GM21381 (cell line): ENCODE measurements around the gene FOXA2.

Source experiments
- ATAC-seq: cut with Tn5 transposase; IDR thresholded peaks from one replicate; pipeline ENCODE4 v1.9.1; 2021; ENCODE audit warnings: mild to moderate bottlenecking, moderate library complexity; ENCODE audit not compliant: unreplicated experiment

The FOXA2 gene

GRCh38 chr20:22584922-22585785 lies 782 bp upstream of the FOXA2 start:
- ATAC-seq = no peak

DNA sequence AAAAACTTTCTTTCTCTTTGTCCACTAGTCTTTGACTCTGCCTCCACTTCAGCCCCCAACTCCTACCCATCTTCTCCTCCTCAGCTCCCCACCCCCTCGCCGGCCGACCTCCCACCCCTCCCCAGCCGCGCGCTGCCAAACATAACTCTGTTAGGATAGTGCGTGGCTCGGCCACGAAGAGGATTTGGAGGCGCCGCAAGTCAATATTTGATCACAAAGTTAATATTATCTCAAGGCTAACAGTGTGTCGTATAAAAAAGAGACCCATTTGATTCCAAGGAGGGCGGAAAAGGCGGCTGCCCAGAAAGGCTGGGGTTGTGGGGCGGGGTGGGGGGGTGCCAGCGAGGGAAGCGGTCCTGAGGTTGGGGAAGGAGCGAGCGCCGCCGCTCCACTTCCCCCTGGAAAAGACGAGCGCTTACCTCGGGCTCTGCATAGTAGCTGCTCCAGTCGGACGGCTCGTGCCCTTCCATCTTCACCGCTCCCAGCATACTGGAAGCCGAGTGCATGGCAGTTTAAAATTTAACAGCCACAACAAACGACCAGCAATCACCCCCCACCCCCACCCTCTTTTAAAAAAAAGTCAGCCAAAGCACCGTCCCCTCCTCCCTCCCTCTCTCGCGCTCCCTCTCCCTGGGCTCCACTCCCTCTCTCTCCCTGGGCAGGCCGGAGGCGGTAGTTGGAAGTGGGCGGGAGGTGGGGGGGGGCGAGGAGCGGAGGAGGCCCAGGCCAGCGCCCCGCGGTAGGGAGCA lies 425 bp downstream of the FOXA2 start:
- no peak for ATAC-seq

DNA sequence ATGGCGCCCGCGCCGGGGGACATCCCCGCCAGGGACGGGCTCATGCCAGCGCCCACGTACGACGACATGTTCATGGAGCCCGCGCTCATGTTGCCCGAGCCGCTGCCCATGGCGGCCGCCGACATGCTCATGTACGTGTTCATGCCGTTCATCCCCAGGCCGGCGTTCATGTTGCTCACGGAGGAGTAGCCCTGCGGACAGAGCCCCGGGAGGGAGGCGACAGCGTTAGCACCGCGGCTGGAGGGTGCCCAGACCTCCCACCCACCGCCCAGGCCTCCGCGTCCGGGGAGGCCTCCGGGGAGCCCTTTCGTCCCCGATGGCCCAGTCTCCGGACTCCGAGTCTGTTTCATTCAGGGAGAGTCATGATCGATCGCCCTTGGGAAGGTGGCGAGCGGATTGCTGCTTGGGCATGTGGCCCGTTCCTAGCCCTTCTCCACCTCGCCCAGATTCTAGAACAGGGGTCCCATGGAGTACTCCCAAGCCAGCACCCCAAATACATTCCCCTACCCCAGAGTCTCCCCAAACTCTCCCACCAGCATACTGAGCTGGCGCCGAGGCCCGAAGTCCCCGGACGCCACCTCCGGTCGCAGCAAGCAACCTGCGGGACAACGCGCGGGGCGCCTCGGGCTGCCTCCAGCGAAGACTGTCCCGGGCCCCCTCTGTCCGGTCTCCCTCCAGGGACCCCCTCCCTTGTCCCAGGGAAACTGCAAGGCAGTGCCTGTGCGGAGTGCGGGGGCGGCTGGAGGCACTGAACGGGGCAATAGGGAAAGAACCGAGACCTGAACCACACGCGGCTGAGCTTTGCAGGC lies 1.2 kb downstream of the FOXA2 start:
- ATAC-seq = no peak

DNA sequence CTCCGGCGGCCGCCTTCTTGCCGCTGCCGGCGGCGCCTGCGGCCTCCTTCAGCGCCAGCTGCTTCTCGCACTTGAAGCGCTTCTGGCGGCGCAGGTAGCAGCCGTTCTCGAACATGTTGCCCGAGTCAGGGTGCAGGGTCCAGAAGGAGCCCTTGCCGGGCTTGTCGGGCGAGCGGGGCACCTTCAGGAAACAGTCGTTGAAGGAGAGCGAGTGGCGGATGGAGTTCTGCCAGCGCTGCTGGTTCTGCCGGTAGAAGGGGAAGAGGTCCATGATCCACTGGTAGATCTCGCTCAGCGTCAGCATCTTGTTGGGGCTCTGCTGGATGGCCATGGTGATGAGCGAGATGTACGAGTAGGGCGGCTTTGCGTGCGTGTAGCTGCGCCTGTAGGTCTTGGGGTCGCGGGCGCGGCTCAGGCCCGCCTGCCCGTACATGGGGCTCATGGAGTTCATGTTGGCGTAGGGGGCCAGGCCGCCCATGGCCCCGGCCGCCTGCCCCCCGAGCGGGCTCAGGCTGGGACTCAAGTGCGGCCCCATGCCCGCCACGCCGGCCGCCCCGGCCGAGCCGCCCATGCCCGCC lies 1.9 kb downstream of the FOXA2 start:
- no peak for ATAC-seq

DNA sequence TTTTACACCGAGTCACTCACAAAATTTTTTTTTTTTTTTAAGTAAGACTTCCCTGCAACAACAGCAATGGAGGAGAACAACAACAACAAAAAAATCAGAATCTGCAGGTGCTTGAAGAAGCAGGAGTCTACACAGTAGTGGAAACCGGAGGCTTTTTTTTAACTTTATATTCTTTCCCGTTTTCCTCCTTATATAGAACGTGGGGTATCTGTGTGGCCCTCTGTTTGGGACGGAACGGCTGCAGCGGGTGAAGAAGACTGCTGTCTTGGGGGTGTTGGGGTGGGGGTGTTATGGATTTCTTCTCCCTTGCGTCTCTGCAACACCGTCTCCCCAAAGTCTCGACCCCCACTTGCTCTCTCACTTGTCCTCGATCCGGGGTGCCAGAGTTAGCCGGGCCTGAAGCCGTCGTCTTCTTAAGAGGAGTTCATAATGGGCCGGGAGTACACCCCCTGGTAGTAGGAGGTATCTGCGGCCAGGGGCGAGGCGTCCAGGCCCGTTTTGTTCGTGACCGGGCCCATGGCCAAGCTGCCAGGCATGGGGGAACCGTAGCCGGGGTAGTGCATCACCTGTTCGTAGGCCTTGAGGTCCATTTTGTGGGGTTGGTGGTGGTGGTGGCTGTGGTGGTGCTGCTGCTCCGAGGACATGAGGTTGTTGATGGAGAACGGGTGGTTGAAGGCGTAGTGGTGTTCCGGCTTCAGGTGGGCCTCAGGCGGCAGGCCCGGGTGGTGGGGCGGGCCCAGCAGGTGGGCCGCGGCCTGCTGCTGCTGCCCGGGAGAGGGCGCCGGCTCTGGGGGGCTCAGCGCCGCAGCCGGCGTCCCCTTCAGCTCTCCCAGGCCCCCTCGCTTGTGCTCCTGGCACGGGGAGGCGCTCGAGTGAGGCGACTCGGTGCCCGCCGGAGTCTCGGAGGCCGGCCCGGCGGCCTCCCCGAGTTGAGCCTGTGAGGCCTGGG lies 2.7 kb downstream of the FOXA2 start:
- no peak for ATAC-seq

DNA sequence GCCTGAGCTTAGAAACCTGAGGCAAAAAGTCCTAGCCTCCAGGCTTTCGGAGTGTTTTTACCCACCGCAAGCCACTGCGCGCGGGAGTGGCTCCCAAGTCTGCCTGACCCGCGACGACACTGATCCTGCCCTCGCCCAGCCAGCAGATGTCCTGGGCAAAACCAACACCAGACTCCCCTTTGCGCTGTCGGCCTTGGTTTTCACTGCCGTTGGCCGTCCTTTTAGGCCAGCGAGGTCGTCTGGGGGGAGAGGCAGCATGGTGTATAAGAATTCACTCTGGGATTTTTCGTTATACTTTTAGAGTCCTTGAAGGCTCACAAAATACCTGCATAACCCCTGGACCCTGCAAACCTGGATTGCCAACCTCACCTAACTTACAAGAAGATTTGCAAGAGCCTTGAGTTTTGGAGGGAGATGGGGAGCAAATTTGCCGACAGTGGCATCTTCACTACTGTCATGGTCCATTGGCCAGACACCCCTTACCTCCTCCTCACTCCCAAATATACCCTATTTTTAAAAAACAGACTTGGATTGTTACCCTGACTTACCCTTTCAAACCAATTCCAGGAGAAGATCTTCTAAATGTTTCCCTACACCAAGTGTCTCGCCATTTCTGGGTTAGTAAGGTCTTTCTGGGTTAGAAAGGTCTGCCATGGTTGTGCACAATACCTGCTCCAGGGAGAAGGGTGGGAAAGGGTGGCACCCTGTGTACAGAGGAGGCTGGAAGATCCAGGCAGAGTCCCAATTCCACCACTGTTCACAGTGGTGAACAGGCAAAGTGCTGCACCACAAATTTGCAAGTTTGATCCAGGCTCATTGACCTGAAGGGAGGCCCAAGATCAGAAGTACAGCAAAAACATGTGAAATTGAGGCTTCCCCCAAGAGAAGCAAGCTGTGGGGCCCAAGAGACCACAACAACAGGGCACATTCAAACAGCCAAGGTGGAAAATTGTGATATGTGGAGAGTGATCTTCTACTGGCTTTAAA lies 4.4 kb downstream of the FOXA2 start:
- no peak for ATAC-seq

GRCh38 chr20:22579119-22579427 lies 5.3 kb downstream of the FOXA2 start:
- no peak for ATAC-seq

GRCh38 chr20:22578221-22579118 lies 5.9 kb downstream of the FOXA2 start:
- no peak for ATAC-seq

GRCh38 chr20:22577515-22578220 lies 6.7 kb downstream of the FOXA2 start:
- no peak for ATAC-seq

DNA sequence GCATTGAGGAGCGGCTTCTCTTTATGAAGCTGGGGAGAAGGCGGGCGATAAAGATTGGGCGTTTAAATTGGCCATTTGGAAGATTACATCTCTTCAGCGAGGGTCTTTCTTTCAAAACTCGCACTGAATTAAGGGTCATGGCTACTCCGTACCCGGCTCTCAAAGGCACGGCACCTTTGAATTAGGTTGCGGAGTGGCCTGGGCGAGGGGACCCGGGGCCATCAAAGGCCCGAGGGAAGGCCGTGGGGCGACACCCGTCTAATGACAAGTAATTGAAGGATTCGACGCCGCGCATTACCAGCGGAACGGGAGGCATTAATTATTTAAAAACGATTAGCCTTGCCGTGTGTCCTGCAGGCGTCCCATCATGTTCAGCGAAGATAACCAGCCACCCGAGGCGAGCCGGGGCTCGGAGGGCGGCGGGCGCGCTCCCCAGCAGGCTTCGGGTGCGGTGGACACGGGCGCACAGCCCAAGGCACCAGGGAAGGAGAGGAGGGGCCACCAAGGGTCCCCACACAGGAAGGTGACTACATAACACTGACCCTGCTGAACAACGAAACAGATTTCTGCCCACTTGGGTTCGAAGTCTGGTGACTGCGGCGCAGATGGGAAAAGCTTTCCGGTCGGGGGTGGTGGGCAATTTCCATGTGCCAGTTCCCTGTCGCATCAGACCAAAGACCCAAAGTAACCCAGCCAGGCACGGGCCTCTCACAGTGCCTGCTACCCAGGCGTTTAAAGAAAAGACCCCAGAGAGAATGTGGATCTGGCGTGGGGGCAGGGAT lies 7.4 kb downstream of the FOXA2 start:
- ATAC-seq = no peak

DNA sequence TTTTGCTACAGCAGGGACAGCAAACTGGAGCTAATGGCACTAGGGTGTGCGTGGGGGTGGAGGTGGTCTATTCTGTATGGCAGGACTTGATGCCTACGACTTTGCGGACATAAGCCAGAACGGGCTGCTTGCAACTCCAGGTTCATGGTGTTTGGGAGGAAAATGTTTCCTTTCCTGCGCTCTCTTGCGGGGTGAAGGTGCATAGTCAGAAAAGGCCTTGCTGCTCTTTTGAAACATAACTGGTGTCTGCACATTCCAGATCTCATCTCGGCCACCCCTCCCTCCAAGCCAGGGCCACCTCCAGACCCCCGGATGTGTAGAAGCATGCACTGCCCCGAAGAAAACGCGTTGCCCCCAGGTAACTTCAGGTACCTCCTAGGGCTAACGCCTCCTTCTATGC lies 8.1 kb downstream of the FOXA2 start:
- no peak for ATAC-seq

GRCh38 chr20:22575737-22576136 lies 8.6 kb downstream of the FOXA2 start:
- ATAC-seq = no peak

DNA sequence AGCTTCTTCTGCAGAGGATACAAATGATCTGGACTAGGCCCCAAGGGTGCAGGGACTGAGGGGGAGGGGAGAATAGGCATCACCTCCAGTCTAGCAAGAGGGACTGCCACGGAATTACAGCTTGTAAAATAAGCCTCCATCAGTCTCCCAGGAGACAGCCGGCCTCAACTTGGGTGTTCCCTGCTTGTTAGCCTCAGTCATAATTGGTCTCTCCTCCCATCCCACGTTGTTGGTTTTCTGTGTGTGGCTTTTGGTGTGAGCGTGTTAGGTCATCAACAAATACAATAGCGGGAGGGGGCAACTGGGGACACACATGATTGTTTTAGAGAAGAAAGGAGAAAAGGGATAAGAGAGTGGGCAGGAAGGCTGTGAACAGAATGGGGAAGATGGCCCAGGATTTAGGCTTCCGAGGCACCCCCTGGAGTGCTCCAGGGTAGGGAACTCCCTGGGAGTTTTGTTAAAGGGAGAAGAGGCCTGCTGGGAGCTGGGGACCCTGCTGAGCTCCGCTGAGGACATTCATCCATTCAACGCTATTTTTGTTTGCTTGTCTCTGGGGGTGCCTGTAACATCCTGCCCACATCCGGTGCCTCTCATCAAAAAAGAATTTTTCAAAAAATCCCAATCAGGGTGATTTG lies 9.2 kb downstream of the FOXA2 start:
- ATAC-seq = no peak

- ATAC-seq = no peak
Observed at GRCh38 chr20:22574545-22575086, 9.8 kb downstream of the FOXA2 start.

- no peak for ATAC-seq
Observed at GRCh38 chr20:22572491-22572890, 11.9 kb downstream of the FOXA2 start.

DNA sequence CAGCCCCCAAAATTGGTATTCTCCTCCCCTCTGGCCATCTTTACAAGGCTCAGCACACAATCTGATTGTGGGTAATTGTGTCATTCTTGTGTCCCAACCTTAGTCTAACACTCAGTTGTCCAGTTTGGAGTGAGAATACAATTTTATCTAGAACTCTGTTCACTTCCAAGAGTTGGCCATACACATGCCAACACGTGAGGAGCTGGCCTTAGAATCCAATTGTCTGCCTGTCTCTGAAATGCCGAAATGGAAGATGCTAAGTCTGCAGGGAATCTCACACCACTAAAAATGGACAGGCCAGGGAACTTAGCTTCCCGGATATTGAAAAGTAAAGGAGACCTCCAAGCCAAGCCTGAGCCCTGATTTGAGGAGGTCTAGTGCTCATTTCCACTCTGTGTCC lies 12.3 kb downstream of the FOXA2 start:
- no peak for ATAC-seq
